Measurements from ENCODE around the gene SYVN1. TPM values are rescaled to one million over a fixed set of nuclear protein-coding genes. Genes with fewer than 3 reads are reported as not detected.

The SYVN1 gene
- total RNA-seq, 2 experiments from 2014 or later, result 89.1 to 96.8 TPM

DNA sequence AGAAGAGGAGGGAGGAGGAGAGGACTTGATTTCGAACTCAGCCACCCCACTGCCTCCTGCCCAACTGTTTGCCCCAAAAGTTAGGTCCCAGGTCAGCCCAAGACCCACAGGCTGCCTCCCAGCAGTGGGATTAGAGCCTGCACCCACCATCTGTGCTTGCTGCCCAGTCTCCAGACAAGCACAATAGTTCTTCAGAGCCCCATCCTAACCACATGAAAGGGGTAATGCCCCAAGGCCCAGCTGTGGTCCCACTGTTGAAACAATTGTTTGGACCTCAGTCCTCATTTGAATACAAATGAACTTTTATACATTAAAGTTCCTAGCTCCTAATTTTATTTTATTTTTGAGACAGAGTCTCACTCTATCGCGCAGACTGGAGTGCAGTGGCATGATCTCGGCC, 43.7 kb downstream of the SYVN1 start:
- H3K36me3 Mint-ChIP-seq (ENCODE audit: low read depth), result peaks cover 39% of the 10 kb centered on the region
- TF ChIP-seq, protein P1, sequence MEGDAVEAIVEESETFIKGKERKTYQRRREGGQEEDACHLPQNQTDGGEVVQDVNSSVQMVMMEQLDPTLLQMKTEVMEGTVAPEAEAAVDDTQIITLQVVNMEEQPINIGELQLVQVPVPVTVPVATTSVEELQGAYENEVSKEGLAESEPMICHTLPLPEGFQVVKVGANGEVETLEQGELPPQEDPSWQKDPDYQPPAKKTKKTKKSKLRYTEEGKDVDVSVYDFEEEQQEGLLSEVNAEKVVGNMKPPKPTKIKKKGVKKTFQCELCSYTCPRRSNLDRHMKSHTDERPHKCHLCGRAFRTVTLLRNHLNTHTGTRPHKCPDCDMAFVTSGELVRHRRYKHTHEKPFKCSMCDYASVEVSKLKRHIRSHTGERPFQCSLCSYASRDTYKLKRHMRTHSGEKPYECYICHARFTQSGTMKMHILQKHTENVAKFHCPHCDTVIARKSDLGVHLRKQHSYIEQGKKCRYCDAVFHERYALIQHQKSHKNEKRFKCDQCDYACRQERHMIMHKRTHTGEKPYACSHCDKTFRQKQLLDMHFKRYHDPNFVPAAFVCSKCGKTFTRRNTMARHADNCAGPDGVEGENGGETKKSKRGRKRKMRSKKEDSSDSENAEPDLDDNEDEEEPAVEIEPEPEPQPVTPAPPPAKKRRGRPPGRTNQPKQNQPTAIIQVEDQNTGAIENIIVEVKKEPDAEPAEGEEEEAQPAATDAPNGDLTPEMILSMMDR (IDR thresholded peaks at IDR 0.05), result no peak
- no peak for DNase-seq
- Histone ChIP-seq H3K36me3 (ENCODE audit: insufficient read depth, low read length) (peaks cover 39% of the 10 kb centered on the region), H3K27ac (ENCODE audit: low read depth in 1 of 2, low read length in 2 of 2) (no peak overlapping the region), H3K4me3 (ENCODE audit: low read length) (no peak overlapping the region), H3K9me3 (ENCODE audit: control insufficient read depth in 1 of 2, insufficient read depth in 1 of 2, low read length in 2 of 2) (no peaks in the 10 kb centered on the region), H3K27me3 (ENCODE audit: control insufficient read depth in 1 of 2, insufficient read depth in 2 of 2, low read length in 2 of 2) (no peaks in the 10 kb centered on the region), H3K4me1 (ENCODE audit: insufficient read depth, low read length) (peaks cover 3% of the 10 kb centered on the region)
- H3K27ac Mint-ChIP-seq, result no peak overlapping the region
- ChIA-PET POLR2A (interaction anchor here (1.5 kb wide), 1 partner anchor 31 kb away, joined by 7 read pairs; the partner anchor contains the start of genes FAU and MRPL49), CTCF (interaction anchor here (1.4 kb wide), 1 partner anchor 20 kb away, joined by 4 read pairs; no protein-coding TSS in a partner anchor)
- no peak for ATAC-seq (ENCODE audit: poor library complexity)
- H3K4me3 Mint-ChIP-seq, result no peak overlapping the region
- H3K27me3 Mint-ChIP-seq, result no peaks in the 10 kb centered on the region
- no peaks in the 10 kb centered on the region for H3K9me3 Mint-ChIP-seq
- H3K4me1 Mint-ChIP-seq (ENCODE audit: low read depth), result peaks cover 7% of the 10 kb centered on the region
- intact Hi-C loops (cut with DNase I, micrococcal nuclease), result no loop called here

DNA sequence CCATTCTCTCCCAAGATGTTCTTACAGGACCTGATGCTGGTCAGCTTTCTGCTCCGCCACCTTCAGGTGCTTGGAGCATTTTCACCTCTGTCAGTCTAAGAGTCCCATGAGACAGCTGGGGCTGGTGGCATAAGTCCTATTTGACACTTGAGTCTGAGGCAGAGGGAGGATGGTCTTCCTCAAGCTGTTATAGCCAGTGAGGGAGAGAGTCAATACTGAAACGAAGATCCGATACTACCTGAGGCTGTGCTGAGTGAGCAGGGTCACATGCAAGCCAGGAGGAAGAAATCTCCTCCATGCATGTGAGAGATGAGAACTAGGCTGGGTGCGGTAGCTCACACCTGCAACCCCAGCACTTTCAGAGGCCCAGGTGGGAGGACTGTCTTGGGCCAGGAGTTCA, 44.7 kb downstream of the SYVN1 start:
- Mint-ChIP-seq H3K27me3 (no peaks in the 10 kb centered on the region), H3K4me3 (no peak overlapping the region), H3K4me1 (ENCODE audit: low read depth) (peaks cover 14% of the 10 kb centered on the region), H3K9me3 (no peaks in the 10 kb centered on the region), H3K27ac (peak overlapping the region; percentile 44), H3K36me3 (ENCODE audit: low read depth) (peaks cover 47% of the 10 kb centered on the region)
- TF ChIP-seq, protein P1 (IDR thresholded peaks at IDR 0.05), result no peak
- ChIA-PET POLR2A (no interaction called here), CTCF (interaction anchor here (1.4 kb wide), 1 partner anchor 21 kb away, joined by 4 read pairs; no protein-coding TSS in a partner anchor)
- Histone ChIP-seq H3K27ac (ENCODE audit: low read depth in 1 of 2, low read length in 2 of 2) (no peak overlapping the region), H3K4me1 (ENCODE audit: insufficient read depth, low read length) (peaks cover 9% of the 10 kb centered on the region), H3K36me3 (ENCODE audit: insufficient read depth, low read length) (peaks cover 48% of the 10 kb centered on the region), H3K27me3 (ENCODE audit: control insufficient read depth in 1 of 2, insufficient read depth in 2 of 2, low read length in 2 of 2) (no peaks in the 10 kb centered on the region), H3K4me3 (ENCODE audit: low read length) (no peak overlapping the region), H3K9me3 (ENCODE audit: control insufficient read depth in 1 of 2, insufficient read depth in 1 of 2, low read length in 2 of 2) (no peaks in the 10 kb centered on the region)
- intact Hi-C loops (cut with DNase I, micrococcal nuclease), result loop anchor here in 1 of 2 experiments (10.0 kb wide), 2 partner anchors 245 to 1255 kb away; partner anchors contain the start of genes B4GAT1, BRMS1 and CDC42BPG
- DNase-seq, result no peak
- no peak for ATAC-seq (ENCODE audit: poor library complexity)

DNA sequence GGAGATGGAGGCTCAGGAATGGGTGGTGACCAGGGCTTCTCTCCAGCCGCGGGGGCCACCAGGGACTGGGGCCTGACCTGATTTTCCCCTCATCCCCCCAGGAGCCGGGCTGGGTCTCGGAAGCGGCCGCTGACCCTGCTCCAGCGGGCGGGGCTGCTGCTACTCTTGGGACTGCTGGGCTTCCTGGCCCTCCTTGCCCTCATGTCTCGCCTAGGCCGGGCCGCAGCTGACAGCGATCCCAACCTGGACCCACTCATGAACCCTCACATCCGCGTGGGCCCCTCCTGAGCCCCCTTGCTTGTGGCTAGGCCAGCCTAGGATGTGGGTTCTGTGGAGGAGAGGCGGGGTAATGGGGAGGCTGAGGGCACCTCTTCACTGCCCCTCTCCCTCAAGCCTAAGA, 46.5 kb downstream of the SYVN1 start:
- no peak overlapping the region for H3K4me3 ChIP-seq (ENCODE audit: low read length)
- Mint-ChIP-seq H3K4me3 (no peak overlapping the region), H3K4me1 (ENCODE audit: low read depth) (peaks cover 32% of the 10 kb centered on the region), H3K9me3 (no peaks in the 10 kb centered on the region), H3K27me3 (no peaks in the 10 kb centered on the region), H3K27ac (no peak overlapping the region), H3K36me3 (ENCODE audit: low read depth) (peaks cover 57% of the 10 kb centered on the region)
- H3K9me3 ChIP-seq (ENCODE audit: control insufficient read depth in 1 of 2, insufficient read depth in 1 of 2, low read length in 2 of 2), result no peaks in the 10 kb centered on the region
- intact Hi-C loops (cut with DNase I, micrococcal nuclease), result loop anchor here in 1 of 2 experiments (10.0 kb wide), 2 partner anchors 243 to 1257 kb away; partner anchors contain the start of genes B4GAT1, BRMS1 and CDC42BPG
- peaks cover 21% of the 10 kb centered on the region for H3K4me1 ChIP-seq (ENCODE audit: insufficient read depth, low read length)
- H3K27ac ChIP-seq (ENCODE audit: low read depth in 1 of 2, low read length in 2 of 2), result no peak overlapping the region
- ChIA-PET POLR2A (interaction anchor here (1.6 kb wide), 1 partner anchor 8 kb away, joined by 5 read pairs; the partner anchor contains the start of gene VPS51), CTCF (no interaction called here)
- TF ChIP-seq, protein P1 (IDR thresholded peaks at IDR 0.05), result no peak
- ATAC-seq (ENCODE audit: poor library complexity), result no peak
- H3K36me3 ChIP-seq (ENCODE audit: insufficient read depth, low read length), result peaks cover 50% of the 10 kb centered on the region
- H3K27me3 ChIP-seq (ENCODE audit: control insufficient read depth in 1 of 2, insufficient read depth in 2 of 2, low read length in 2 of 2), result no peaks in the 10 kb centered on the region
- no peak for DNase-seq

All from CD4-positive, alpha-beta T cell (primary cell).